ENCODE results near the gene XPC.
"Not testable (repeated sequence)": the region's sequence is repeated elsewhere in the genome, so short reads cannot be mapped to it uniquely, and the experiment has no call there.

Gene XPC

DNA sequence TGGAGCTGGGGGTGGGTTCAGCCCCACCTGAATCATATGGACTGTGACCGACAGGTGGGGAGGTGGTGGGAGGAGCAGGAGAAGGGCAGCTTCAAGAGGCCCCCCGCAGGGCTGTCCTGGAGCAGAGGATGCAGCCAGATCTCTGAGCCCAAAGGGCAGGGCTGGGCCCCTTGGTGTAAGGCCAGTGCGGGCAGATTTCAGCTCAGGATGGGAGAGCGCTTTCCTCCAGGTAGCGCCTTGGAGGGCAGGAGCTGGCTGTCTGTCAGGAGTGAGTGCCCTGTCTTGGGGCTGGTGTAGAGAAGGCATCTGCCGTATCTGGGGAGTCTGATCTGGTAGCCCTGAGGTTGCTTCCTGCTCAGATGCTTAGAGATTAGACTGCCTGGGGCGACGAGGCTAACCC, 46.3 kb downstream of the XPC start:
- DNase-seq = no peak

DNA sequence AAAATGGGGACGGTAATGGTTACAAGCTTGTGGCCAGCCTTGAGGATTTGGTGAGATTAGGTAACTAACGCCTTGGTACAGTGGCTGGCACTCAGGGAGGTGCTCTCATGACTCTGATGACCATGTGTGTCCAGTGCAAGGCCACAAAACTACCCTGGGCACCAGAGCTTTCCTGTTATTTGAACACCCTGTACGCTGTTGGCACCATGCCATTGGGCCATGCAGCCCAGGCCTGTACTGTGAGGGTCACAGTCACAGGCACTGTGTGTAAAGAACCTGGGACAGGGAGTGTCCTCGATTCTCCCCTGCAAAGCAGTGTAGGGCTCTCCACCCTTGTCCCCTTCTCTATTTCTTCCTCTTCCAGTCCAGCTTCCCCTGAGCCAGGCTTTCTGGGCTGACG, 47.3 kb downstream of the XPC start:
- no peak for DNase-seq

DNA sequence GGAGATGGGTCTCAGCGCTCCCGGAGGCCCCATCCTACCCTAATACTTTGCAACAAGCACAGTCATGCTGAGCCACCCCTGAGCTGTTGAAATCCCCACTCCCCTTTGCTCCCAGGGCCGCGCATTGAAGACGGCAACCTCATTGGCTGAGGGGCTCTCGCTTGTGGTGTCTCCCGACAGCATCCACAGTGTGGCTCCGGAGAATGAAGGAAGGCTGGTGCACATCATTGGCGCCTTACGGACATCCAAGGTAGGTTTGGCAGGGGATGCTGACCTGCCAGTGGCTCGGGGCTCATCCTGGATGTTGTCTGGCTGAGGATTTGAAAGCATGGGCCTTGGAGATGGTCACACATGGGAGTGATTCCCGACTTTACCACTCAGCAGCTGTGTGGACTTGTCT, 47.7 kb downstream of the XPC start:
- DNase-seq = no peak

DNA sequence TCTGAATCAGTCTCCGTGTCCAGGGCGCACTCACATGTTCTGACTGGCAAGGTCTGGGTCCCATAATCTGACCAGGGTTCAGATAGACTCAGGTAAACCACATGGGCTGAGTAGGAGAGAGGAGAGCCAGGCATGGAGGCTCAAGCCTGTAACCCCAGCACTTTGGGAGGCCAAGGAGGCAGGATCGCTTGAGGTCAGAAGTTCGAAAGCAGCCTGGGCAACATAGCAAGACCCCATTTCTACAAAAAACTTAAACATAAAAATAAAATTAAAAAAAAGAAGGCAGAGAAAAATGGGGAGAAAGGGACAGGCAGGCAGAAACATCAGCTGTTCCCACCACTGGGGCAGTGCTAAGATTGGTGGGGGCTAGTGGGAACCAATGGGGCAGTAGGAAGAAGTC, 48.2 kb downstream of the XPC start:
- DNase-seq = no peak

DNA sequence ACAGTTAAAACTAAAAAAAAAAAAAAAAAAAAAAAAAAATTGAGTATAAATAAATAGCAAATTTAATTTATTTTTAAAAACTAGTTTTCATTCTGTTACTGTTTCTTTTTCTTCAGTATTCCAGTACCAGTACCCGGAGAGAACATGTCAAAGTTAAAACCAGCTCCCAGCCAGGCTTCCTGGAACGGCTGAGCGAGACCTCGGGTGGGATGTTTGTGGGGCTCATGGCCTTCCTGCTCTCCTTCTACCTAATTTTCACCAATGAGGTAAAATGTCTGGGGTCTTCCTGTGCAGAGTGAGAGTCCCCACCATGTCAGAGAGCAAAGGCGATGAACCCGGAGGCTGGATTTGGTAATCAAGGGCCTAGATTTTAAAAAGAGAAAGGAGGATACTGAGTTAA, 49.1 kb downstream of the XPC start:
- no peak for DNase-seq

DNA sequence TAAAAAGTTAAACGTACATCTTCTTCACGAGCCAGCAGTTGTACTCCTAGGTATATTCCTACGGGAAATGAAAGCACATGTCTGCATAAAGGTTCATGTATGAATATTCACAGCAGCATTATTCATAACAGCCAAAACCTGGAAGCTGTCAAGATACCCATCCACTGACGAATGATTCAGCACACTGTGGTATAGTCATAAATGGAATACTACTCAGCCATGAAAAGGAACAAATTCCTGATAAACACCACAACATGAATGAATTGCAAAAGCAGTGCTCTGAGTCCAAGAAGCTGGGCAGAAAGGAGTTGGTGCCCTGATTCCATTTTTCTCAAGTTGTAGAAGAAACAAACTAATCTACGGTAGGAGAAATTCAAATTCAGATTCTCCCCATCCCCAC, 49.7 kb downstream of the XPC start:
- DNase-seq = no peak

DNA sequence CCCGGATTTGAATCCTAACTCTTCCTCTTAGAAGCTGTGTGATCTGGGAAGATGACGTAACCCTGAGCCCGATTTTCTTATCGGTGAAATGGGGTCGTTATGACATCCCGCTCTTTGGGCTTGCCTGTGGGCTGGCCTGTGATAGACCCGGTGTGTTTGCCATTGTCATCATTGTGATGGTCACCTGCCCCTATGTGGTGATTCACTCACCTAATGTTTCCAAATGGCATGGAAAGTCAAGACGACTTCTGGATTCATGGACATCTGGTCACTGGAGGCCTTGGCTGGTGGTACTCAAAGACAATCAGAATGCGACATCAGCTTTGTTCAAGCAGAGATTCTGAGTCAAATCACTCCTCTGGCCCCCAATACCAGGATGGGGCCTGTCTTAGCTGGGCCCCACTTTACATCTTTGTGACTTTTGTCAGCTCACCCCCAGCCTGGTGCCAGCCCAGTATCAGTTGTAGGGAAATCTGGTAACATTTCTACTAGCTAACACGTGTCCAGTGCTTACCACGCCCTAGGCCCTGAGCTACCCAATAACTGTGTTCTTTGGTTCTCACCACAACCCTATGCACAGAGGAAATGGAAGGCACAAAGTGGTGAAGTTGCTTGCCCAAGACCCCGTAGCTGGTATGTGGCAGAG, 50.8 kb downstream of the XPC start:
- DNase-seq = no peak

DNA sequence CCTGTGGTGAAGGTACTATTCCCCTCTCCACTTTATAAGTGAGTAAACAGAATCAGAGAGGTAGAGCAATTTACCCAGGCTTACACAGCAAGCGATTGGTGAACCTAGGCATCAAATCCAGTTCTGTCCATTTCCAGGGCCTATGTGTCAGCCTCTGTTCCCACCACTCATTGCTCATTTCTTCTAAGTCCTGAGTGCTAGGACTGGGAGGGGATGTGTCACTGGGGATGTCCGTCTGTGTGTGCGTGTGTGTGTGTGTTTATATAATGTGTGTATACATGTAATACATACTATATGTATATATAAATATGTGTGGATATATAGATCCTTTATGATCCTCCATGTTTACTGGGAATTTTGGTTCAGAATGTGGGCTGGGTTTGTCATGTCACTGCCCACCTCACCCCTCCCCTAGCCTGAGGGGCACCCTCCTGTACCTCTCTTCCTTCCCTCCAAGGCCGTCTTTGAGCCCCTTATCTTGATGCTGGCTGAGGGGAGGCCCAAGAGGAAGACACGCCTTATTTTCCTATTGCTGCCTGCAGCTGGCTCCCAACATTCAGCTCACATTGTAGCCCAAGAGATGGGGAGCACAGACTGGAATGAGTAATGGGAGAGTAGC, 51.4 kb downstream of the XPC start:
- no peak for DNase-seq

DNA sequence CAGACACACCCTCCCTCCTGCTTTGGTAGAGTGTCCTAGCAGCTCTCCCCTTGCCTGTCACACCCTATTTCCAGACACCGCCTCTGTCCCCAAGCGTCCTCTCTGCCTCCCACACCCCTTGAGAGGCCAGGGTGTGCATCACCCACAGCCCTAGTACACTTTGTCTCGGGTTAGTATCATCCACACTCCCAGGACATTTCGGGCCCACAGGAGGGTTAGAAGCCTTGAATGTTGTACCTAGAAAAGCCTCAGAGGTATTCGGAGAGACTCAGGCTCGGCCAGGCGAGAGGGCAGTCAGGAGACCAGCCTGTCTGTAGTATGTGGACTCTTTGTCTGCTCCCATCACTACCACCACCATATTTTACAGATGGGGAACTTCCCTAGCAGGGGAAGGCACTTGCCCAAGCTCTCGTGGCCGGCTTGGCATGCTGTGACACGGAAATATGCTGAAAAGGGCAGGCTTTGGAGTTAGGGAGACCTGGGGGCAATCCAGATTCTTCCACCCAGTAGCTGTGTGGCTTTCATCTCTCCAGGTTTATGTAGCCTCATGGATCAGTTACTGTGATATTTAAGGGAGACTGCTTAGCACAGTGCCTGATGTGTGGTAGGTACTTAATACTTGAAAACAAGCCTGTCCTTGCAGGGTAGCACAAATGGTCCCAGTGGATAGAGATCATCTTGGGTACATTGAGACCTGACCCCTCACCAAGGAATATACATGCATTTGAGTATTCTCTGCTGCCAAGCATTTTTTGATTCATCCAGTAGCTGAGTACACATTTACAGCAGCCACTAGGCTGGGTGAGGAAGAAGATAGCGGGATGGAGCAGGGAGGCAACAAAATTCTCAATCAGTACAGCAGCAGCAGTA, 52.1 kb downstream of the XPC start:
- no peak for DNase-seq

DNA sequence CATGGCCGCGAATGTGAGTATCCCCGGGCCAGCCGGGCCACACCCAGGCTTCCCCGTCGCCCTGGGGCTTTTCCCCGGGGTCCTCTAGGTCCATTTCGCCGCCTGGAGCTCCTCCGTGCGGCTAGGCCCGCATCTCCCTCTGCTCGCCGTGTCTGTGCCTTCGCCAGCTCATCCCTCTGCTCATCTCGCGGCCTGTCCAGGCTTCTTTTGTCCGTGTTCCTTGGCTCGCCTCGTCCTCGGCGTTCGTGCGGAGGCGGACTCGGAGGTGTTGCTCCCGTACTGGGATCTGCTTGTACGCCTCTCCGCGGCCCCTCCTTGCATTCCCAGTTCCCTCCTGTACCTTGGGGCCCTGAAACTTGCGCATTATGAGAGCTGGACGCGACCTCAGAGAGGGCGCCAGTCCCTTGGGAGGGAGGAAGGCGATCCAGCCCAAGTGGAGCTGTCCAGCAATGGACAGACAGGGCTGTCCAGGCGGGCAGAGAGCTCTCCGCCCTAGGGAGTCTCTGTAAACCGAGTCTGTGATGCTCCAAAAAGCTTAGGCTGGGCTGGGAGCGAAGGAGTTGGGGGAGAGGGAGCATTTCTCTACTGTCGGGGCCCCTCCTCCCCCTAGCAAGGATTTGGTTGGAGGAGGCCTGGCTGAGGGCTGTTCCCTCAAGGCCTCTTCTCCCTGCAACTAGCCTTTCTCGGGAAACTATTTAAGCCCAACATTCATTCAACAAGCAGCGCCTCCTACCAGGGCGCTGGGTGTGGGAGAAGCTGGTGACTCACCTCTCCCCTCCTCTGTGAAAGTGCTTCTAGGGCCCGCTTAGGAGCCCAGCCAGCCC, 53.0 kb downstream of the XPC start:
- DNase-seq = peak; percentile 51 to 58

DNA sequence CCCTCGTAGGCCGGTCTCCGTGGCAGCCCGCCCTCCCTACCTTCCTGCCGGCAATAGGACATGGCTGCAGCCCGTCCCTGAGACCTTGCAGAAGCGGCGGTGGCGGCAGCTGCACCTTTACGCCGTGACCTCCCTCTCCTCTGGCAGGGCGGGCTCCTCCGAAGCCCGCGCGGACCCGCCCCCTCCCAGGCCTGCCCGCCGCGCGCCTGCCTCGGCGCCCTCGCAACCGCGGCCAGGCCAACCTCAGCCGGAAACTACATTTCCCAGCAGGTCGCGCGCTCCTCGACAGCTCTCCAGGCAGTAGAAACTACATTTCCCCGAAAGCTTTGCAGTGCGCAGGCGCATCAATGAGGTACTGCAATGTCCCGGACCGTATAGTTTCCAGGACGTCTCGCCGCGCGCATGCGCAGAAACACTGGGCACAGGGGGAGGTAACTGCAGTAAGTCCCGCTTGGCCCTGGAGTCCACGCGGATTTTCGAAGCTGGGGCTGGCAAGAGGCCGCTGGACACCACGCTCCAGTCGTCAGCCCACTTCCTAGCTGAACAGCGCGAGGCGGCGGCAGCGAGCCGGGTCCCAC, 53.7 kb downstream of the XPC start, which contains the start of the genes CHCHD4 and TMEM43:
Gene CHCHD4, minus strand, starts transcription at position 256 of the 578 bp plus-strand sequence. Its CDS starts 194 bp downstream, at position 62.
Gene TMEM43, plus strand, starts transcription at position 438 of the 578 bp plus-strand sequence. CDS start 142 bp downstream, outside the sequence.
- peak; percentile 89 to 93 for DNase-seq

DNA sequence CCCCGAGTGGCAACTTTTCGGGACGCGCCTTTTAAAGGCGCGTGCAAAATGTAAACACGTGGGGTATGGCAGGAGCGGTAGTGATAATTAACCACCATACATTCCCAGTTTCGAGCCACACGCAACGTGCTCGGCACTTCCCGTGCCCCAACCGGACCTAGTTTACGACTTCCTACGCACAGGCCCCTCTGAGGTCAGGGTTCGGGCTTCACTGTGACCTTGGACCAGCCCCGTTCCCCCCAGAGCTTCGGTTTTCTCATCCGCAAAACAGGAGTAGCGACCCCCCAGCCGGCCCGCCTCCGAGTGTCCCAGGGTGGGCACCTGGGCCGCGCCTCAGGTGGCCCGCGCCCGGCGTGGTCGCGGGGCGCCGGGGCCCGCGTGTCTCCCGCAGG, 54.2 kb downstream of the XPC start:
- peak in 1 of 2 donors; percentile 54 for DNase-seq

DNA sequence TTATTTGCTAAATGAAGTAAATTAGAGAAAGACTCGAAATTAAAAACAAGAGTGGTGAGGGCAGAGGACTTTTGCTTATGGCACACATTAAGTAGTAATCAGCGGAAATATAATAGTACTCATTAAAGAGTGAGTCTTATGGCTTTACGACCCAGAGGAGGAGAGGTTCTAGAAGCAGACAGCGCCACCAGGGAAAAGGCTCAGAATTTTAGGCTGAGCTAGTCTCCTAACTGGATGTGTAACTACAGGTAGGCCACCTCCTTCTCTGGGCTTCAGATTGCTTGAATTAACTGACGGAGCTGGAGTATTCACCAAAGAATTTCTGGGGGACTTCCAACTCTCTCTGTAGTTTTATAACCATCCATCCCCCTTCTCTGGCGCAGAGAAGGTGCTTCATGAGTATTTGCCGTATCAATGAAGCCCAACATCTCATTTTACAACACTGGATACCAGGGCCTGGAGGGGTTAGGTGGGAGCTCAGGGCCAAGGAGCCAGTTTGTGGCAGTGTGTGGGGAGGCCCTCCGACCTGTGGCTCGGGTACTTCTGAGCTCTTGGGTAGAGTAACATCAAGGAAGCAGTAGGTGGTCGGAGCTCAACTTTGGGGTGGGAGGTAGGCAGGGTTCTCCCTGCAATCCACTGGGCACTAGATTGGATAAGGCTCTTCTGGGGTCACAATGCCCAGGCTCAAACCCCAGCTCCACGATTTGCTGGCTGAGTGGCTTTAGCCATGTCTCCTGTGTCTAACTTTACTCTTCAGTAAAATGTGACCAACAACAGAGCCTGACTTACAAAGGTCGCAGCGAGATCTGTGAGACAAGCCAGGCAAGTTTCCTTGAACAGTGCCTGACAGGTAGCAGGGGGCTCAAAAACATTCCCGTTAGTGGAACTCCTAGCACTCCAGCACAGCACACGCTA, 54.8 kb downstream of the XPC start:
- no peak for DNase-seq

DNA sequence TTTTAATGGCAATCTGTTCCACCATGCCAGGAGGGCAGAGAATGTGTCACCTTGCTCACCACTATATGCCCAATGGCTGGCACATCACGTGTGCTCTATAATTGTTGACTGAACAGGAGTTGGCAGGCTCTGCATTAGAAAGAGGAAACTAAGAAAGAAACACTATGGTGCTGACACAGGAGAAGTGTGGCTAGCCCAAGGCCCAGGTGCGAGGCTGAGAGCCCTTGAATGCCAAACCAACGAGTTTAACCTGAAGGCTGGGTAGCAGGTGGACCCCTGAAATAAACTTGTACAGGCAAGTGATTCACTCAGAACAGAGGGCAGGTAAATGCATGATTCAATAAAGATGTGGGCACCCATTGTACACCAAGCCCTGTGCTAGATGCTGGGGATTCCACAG, 56.1 kb downstream of the XPC start:
- no peak for DNase-seq

DNA sequence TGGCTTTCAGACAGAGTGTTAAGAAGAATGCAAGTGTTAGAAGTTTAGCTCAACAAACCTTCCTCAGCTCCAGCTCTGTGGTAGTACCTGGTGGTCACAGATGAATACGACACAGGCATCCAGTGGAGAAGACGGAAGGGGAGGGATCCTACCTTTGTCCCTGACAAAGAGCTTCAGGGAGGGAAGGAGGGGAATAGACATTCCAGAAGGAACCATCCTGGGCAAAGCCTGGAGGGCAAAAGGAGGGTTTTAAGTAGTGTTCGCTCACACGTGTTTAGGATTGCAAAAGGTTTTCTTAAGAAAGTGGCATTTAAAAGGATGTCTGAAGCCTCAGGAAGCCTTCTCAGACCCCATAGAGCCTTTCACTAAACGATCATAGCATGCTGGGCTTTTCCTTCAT, 56.5 kb downstream of the XPC start:
- DNase-seq = no peak

DNA sequence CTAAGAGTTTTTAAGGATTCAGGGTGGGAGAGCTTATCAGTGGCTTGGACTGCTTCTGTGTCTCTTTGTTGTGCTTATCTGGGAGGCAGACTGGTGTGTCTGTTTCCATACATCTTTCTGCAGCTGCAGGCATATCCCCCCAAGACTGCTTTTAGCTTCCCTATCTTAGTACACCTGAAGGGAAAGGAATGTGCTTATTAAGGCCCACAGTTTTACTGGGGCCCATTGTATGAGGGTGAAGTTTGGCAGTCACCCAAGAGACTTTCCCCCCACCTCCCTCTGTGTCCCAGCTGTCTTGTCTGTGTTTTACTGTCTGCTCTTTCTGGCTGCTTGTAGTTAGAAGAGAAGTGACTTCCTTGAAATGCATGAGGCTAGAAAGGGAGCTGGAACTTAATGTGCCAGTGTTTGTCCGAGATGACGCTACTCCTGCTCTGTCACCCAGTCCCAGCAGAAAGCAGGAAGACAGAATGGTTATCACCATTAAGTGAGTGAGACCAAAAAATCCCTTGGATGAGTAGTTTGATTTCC, 57.4 kb downstream of the XPC start:
- not testable (repeated sequence) for DNase-seq

DNA sequence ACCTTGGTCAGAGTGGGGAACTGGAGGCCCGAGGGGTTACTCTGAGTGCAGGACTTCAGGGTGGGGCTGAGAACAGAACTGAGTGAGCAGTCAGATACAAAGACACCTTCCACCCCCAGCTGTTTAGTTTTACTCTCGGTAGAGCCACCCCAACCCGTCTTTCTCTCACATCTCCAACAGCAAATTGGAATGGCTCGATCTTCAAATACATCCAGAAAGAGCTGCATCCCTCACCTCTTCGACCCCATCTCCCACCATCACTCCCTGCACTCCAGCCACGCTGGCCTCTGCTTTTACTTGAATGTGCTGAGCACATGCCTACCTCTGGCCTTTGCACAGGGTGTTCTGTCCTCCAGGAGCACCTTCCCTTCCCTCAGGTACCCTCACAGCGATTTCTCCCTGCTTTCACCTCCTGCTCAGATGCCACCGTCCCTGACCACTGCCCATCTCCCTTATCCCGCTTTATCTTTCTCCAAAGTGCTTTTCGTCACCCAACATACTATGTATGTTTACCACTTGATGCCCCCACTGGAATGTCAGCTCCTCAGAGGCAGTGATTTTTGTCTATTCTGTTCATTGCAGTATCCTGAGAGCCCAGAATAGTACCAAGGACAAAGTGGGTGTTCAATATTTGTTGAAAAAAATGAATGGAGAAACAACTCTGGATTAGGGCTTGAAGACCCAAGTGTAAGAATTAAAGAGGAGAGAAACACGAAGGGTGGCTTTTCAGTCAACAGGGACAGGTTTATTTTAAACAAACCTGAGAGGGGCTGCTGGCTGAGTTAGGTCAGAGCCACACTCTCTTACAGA, 58.1 kb downstream of the XPC start:
- no peak for DNase-seq

DNA sequence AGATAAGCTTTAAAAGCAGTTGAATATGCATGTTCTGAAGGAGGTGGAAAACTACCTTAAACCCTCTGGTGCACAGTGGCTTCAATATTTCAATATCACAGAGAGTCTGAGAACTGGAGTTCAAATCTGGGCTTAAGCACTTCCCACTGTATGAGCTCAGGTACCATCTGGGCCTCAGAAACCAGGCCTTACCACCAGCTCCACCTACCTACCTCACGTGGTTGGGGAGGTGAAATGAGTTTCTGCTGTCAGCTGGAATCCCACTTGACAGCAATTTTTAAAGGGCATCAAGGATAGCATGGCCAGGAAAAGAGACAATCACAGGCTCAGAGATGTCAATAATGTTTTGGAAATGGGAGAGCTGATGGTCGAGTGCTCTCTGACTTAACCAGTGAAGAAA, 58.8 kb downstream of the XPC start:
- DNase-seq = no peak

DNA sequence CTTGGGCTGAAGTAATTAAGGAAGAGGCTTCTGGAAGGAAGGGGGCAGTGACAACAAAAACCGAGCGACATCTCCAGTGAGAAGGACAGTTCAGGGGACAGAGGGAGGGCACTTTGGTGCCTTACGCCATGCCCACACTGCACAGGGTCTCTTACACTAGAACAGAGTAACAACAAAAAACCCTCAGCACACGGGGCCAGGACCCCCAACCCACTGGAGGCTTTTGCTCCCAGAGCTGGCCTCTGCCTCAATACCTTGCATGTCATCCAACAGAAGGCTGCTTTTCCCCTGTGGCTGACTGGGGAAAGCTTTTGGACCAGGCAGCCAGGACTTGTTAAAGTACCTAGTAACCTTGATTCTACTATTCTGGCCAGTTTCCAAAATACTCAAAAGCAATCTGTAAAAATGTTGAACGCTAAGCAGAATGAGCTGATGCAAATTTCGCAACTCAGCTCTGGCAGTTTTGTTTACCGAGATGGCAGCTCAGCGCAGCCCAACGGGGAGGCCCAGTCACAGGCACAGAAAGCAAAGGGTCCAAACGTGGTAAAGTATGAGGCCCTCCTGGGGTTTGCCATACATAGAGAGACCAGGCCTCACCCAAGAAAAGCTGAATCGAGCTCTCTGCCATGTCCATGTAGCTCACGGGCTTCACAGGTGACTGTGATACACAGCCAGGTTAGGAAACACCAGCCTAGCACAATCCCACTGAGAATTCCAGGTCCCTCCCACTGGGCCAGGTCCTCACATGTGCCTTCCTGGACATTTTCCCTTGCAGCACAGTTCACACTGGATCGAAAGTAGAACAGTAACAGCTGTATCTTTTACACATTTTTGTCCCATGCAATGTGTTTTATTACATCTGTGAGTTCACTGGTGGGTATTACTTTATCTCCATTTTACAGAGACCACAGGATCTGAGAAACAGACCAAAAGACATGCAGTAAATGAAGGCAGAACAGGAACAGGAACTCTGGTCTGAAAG, 59.7 kb downstream of the XPC start:
- no peak for DNase-seq

Data from bone marrow (tissue), 2 donors.